ENCODE measurements around the gene HTR5A. TPM values are rescaled to one million over a fixed set of nuclear protein-coding genes. Genes with fewer than 3 reads are reported as not detected.

HTR5A gene
- total and polyA plus RNA-seq, 10 of the 15 experiments (the other 5 are each of a cell fraction or from before 2014, with no cell fraction given) = not detected

DNA sequence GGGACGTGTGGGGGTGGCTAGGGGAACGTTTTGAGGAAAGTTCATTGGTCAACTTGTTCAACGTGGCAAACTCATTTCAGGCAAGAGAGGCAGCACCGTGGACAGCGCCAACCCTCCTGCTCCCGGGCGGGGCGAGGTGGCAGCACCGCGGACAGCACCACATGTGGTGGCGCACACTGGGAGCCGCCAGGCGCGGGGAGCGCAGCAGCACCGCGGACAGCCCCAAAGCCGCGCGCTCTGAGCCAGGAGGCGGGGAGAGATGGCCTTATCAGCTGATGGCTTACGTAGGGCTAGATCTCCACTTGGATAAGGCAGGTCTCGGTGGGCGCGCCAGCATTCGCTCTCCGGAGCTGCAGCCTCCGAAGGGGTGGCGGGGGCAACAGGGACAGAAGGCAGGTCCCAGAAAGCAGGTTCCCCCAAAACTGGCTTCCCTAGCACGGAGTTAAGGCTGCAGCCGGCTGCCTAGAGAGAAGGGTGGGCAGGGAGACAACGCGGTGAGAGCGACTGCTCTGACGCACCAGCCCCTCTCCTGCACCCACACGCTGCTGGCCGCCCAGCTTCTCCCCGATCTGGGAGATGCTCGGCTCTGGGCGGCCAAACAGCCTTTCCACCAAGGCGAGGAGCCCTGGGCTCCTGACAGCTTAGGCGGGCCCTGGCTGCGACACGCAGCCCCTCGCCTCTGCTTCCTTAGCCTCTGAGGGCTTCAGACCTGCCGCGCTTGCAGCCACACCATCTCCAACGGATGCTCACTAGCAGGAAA is at the start of gene HTR5A (continued):
- TF ChIP-seq, protein P1, sequence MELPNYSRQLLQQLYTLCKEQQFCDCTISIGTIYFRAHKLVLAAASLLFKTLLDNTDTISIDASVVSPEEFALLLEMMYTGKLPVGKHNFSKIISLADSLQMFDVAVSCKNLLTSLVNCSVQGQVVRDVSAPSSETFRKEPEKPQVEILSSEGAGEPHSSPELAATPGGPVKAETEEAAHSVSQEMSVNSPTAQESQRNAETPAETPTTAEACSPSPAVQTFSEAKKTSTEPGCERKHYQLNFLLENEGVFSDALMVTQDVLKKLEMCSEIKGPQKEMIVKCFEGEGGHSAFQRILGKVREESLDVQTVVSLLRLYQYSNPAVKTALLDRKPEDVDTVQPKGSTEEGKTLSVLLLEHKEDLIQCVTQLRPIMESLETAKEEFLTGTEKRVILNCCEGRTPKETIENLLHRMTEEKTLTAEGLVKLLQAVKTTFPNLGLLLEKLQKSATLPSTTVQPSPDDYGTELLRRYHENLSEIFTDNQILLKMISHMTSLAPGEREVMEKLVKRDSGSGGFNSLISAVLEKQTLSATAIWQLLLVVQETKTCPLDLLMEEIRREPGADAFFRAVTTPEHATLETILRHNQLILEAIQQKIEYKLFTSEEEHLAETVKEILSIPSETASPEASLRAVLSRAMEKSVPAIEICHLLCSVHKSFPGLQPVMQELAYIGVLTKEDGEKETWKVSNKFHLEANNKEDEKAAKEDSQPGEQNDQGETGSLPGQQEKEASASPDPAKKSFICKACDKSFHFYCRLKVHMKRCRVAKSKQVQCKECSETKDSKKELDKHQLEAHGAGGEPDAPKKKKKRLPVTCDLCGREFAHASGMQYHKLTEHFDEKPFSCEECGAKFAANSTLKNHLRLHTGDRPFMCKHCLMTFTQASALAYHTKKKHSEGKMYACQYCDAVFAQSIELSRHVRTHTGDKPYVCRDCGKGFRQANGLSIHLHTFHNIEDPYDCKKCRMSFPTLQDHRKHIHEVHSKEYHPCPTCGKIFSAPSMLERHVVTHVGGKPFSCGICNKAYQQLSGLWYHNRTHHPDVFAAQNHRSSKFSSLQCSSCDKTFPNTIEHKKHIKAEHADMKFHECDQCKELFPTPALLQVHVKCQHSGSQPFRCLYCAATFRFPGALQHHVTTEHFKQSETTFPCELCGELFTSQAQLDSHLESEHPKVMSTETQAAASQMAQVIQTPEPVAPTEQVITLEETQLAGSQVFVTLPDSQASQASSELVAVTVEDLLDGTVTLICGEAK (IDR thresholded peaks at IDR 0.05; ENCODE audit: borderline replicate concordance) = peak; percentile 89
- peak; percentile 53; the same call in 1 of the 2 replicates for TF ChIP-seq BCL11A (IDR thresholded peaks at IDR 0.05; ENCODE audit: low read depth, low read length)
- no peak for TF ChIP-seq POLR2AphosphoS5 (IDR thresholded peaks at IDR 0.05; ENCODE audit: low read length)
- TF ChIP-seq SMAD1 (IDR thresholded peaks at IDR 0.05; ENCODE audit: low read depth, partially characterized antibody) = no peak
- TF ChIP-seq HDGF (IDR thresholded peaks at IDR 0.05) = no peak
- TF ChIP-seq RCOR1 (conservative IDR thresholded peaks at IDR 0.05; ENCODE audit: low read depth, low read length) = peak; percentile 98
- no peak for TF ChIP-seq ZBTB11 (CRISPR knock-in tag; IDR thresholded peaks at IDR 0.05)
- no peak for TF ChIP-seq MTA2 (IDR thresholded peaks at IDR 0.05; ENCODE audit: low read depth)
- no peak for TF ChIP-seq ETV6 (conservative IDR thresholded peaks at IDR 0.05 in 1 of 2, IDR thresholded peaks at IDR 0.05 in 1 of 2; ENCODE audit: borderline replicate concordance in 1 of 2, low read depth in 1 of 2)
- no peak for TF ChIP-seq FOS (IDR thresholded peaks at IDR 0.05; ENCODE audit: borderline replicate concordance, extremely low read depth, insufficient read length)
- no peak for TF ChIP-seq NR2C1 (IDR thresholded peaks at IDR 0.05)
- no peak for TF ChIP-seq NBN (IDR thresholded peaks at IDR 0.05)
- no peak for TF ChIP-seq EP300 (IDR thresholded peaks at IDR 0.05; ENCODE audit: borderline replicate concordance in 1 of 2, control insufficient read depth in 1 of 2, low read depth in 2 of 2, low read length in 2 of 2)
- TF ChIP-seq PKNOX1 (IDR thresholded peaks at IDR 0.05) = no peak
- peak; percentile 46; the same call in 1 of the 2 replicates for TF ChIP-seq IKZF1 (conservative IDR thresholded peaks at IDR 0.05)
- TF ChIP-seq KDM1A (IDR thresholded peaks at IDR 0.05; ENCODE audit: borderline replicate concordance) = no peak
- no peak for TF ChIP-seq BRCA1 (IDR thresholded peaks at IDR 0.05; ENCODE audit: low read depth, low read length)
- no peak for TF ChIP-seq ATF7 (IDR thresholded peaks at IDR 0.05; ENCODE audit: low read depth)
- TF ChIP-seq FOXK2 (IDR thresholded peaks at IDR 0.05) = no peak
- TF ChIP-seq HCFC1 (IDR thresholded peaks at IDR 0.05; ENCODE audit: low read length) = peak; percentile 62
- TF ChIP-seq RAD21 (IDR thresholded peaks at IDR 0.05; ENCODE audit: insufficient read depth, low read depth, low read length) = peak; percentile 26; the same call in 1 of the 2 replicates
- TF ChIP-seq NFYB (IDR thresholded peaks at IDR 0.05; ENCODE audit: insufficient read depth, low read depth, low read length) = no peak

Data from GM12878 (cell line).